HG02943 (cell line): ENCODE measurements around the gene PGAP1.

Source experiments
- ATAC-seq: cut with Tn5 transposase; IDR thresholded peaks from one replicate; pipeline ENCODE4 v1.9.1; 2021; ENCODE audit warnings: mild to moderate bottlenecking, low read depth, moderate library complexity; ENCODE audit not compliant: unreplicated experiment

The PGAP1 gene

DNA sequence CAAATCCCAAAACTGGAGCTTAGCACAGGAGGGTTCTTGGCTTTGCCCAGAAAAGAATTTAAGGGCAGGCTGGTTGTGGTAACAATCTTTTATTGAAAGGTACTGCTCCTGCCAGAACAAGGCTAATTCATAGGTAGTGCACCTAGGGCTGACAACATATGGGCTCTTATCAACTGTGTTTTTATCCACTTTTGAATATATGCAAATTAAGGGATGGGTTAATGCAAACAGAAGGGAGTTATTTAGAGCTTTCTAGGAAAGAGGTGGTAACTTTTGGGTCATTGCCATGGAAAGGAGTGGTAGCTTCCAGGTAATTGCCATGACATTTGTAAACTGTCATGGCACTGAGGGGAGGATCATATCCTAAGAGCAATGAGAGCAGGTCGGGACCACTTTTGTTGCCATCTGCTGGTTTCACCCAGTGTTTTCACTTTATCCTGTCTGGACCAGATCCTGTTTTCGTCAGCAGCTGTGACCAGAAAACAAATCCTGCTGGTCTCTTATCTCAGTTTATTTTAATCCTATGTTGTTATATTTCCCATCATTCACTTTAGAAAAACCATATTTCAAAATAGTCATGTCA, 118.3 kb downstream of the PGAP1 start:
- ATAC-seq = no peak

GRCh38 chr2:196804381-196804780, 122.1 kb downstream of the PGAP1 start:
- ATAC-seq = no peak

GRCh38 chr2:196802401-196802800, 124.1 kb downstream of the PGAP1 start:
- no peak for ATAC-seq

DNA sequence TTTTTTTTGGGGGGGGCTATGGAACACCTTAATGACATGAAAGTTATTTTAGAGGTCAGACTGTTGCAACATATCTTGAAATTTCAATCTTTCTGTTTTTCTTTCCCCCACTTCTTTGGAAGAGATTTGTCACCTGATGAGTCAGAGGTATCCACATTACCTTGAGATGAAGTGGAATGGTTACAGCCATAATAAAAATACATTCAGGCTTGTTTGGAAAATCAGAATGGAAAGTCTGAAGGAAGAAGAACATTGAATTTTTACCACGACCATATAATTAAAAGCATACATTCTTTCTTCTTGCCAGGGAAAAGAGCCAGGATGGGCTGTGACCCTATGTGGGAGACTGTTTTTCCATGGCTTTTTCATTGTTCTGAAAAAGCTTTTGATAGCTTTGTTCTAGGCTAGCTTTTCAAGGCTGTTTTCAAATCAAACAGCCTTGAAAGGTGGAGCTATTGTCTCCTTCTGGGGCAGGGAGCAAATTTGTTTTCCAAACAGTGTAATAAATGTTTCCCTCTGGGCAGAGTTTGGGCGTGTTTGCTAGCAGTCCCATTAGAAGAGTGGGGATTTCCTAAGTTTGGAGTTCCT, 124.7 kb downstream of the PGAP1 start:
- no peak for ATAC-seq

DNA sequence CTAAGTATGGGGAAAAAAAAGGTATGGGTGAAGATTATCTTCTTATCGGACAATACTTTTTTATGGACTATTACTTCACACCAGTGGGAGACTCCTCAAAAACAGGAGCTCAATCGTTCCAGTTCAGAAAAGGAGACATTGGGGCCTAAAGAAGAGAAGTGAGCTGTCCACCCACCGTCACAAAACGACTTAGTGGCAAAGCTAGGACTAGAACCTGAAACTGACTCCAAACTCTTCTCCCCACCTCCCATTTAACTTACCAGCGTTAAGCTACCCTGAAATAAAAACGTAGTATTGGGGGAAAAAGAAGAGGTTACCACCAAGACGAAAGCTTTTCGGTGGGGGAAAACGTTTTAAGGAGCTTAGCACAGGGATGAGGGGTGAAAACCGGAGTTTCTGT, 127.5 kb downstream of the PGAP1 start:
- ATAC-seq = peak; percentile 18

- ATAC-seq = no peak
Observed at GRCh38 chr2:196792865-196793264, 133.6 kb downstream of the PGAP1 start.

GRCh38 chr2:196783431-196784094, 142.9 kb downstream of the PGAP1 start:
- ATAC-seq = no peak
